Natural killer cell (primary cell): ENCODE measurements around the gene CAB39. TPM values are rescaled to one million over a fixed set of nuclear protein-coding genes. Genes with fewer than 3 reads are reported as not detected.

Source experiments
- ATAC-seq, 3 donors: fragments of 150-1000 bp in 2 of 3; fragments of 200-7000 bp in 1 of 3; cut with Tn5 transposase; 1 replicate in 1 of 3; 2 replicates in 2 of 3; pipeline ENCODE4 v1.10.0; 2021; ENCODE audit warnings: mild to moderate bottlenecking in 2 of 3, moderate library complexity in 2 of 3
- DNase-seq, 2 donors: peaks; one replicate each; pipeline versions ENCODE4 v3.0.0 to v3.0.0-alpha.2; 2013 to 2021; ENCODE audit warnings: mixed read lengths in 1 of 2
- H3K27ac ChIP-seq: one replicate; pipeline ENCODE4 v1.5.1; 2013; ENCODE audit warnings: mild to moderate bottlenecking, low read length
- H3K27me3 ChIP-seq: one replicate; pipeline ENCODE4 v1.6.1; 2013; ENCODE audit warnings: low read length; ENCODE audit not compliant: control insufficient read depth, insufficient read depth
- H3K36me3 ChIP-seq: one replicate; pipeline ENCODE4 v1.6.1; 2013; ENCODE audit warnings: low read length; ENCODE audit not compliant: control insufficient read depth, insufficient read depth
- H3K4me1 ChIP-seq: one replicate; pipeline ENCODE4 v1.6.1; 2013; ENCODE audit warnings: low read length; ENCODE audit not compliant: control insufficient read depth, insufficient read depth
- H3K4me3 ChIP-seq: one replicate; pipeline ENCODE4 v1.5.1; 2013; ENCODE audit warnings: low read length
- H3K9me3 ChIP-seq: one replicate; pipeline ENCODE4 v1.6.1; 2013; ENCODE audit warnings: low read length; ENCODE audit not compliant: control insufficient read depth, insufficient read depth
- H3K27ac Mint-ChIP-seq, 2 donors: one replicate each; pipeline ENCODE4 v1.8.0; 2022; ENCODE audit warnings: mild to moderate bottlenecking in 2 of 2, mixed read lengths in 2 of 2, moderate library complexity in 1 of 2
- H3K27me3 Mint-ChIP-seq, 2 donors: one replicate each; pipeline ENCODE4 v1.8.0; 2022; ENCODE audit warnings: low read depth in 2 of 2, mixed read lengths in 2 of 2
- H3K36me3 Mint-ChIP-seq: one replicate; pipeline ENCODE4 v1.8.0; 2022; ENCODE audit warnings: mixed read lengths
- H3K4me1 Mint-ChIP-seq, 2 donors: one replicate each; pipeline ENCODE4 v1.8.0; 2022; ENCODE audit warnings: mixed read lengths in 2 of 2
- H3K4me3 Mint-ChIP-seq: one replicate; pipeline ENCODE4 v1.8.0; 2022; ENCODE audit warnings: mild to moderate bottlenecking, moderate library complexity, mixed read lengths
- H3K9me3 Mint-ChIP-seq, 2 donors: one replicate each; pipeline ENCODE4 v1.8.0; 2022; ENCODE audit warnings: mixed read lengths in 2 of 2
- CTCF ChIP-seq: fragments of 200-600 bp; IDR thresholded peaks from one replicate; pipeline ENCODE4 v1.8.0; 2022; ENCODE audit warnings: antibody characterized with exemption
- WGBS: methylation state at CpG from one replicate; pipeline ENCODE4 v1.1.7; 2013; ENCODE audit warnings: missing lambda C conversion rate; ENCODE audit not compliant: insufficient coverage; 5-methylcytosine and 5-hydroxymethylcytosine counted together
- intact Hi-C: fragments of 100-400 bp; cut with micrococcal nuclease; formaldehyde crosslinking; loops from one replicate; pipeline ENCODE4 v1.14.2; 2022
- total RNA-seq, 4 donors: library from RNA; stranded (reverse); fragments of 120-200 nt in 1 of 4; gene quantifications; one replicate each; pipeline versions ENCODE4 v1.2.3 to v1.2.4, GENCODE V29; 2013 to 2022

Gene CAB39
- total RNA-seq, 3 donors from 2014 or later (not counting 1 experiment from before 2014, with no cell fraction given): 75.4 to 96.5 (median 90.5) TPM

GRCh38 chr2:230684270-230685168 lies 28.1 kb upstream of the CAB39 start:
- H3K9me3 ChIP-seq: no peaks in the 10 kb centered on the region
- no peaks in the 10 kb centered on the region for H3K36me3 Mint-ChIP-seq

GRCh38 chr2:230685178-230685577 lies 27.5 kb upstream of the CAB39 start:
- no peak for ATAC-seq
- Histone ChIP-seq H3K27me3 (no peaks in the 10 kb centered on the region), H3K27ac (no peak overlapping the region), H3K9me3 (no peaks in the 10 kb centered on the region), H3K36me3 (no peaks in the 10 kb centered on the region), H3K4me1 (no peaks in the 10 kb centered on the region), H3K4me3 (no peak overlapping the region)
- DNase-seq: no peak
- H3K9me3 Mint-ChIP-seq: no peaks in the 10 kb centered on the region
- 49% methylated on average over 5 of the region's 6 CpGs for WGBS
- no peaks in the 10 kb centered on the region for H3K36me3 Mint-ChIP-seq
- H3K4me3 Mint-ChIP-seq: no peak overlapping the region
- no peak overlapping the region for H3K27ac Mint-ChIP-seq
- intact Hi-C loops: no loop called here
- peaks cover 0 to 9% of the 10 kb centered on the region in 2 donors for H3K4me1 Mint-ChIP-seq
- peaks cover 0 to 18% of the 10 kb centered on the region in 2 donors for H3K27me3 Mint-ChIP-seq
- TF ChIP-seq CTCF: no peak

More at GRCh38 chr2:230684270-230685168, 28.1 kb upstream of the CAB39 start:
- Mint-ChIP-seq H3K27ac (no peak overlapping the region), H3K27me3 (peaks cover 0 to 18% of the 10 kb centered on the region in 2 donors), H3K4me3 (no peak overlapping the region), H3K4me1 (peaks cover 0 to 9% of the 10 kb centered on the region in 2 donors), H3K9me3 (no peaks in the 10 kb centered on the region)
- DNase-seq (no peak), ATAC-seq (no peak)
- Histone ChIP-seq H3K27ac (no peak overlapping the region), H3K36me3 (no peaks in the 10 kb centered on the region), H3K4me3 (no peak overlapping the region), H3K27me3 (no peaks in the 10 kb centered on the region), H3K4me1 (no peaks in the 10 kb centered on the region)
- no peak for TF ChIP-seq CTCF
- intact Hi-C loops: no loop called here
- 81% methylated on average over 8 of the region's 8 CpGs for WGBS

DNA sequence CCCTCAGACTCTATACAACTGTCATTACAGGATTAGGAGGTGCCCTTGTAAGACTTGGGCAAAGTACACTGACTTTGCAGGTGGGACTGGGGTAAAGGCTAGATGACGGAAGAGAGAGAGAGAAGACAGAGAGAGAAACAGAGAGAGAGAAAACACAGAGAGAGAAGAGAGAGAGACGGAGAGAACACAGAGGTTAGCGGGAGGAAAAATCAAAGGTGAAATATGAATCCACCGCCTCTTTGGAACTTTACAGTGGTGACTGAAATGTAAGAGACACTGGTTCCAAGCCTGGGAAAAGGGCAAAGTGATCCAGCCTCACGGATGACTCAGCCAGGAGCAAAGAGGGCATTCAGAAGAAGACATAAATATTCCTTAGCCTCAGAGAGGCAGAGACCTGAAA lies 25.1 kb upstream of the CAB39 start:
- H3K36me3 Mint-ChIP-seq: no peaks in the 10 kb centered on the region
- no peak overlapping the region for H3K4me3 Mint-ChIP-seq
- intact Hi-C loops: no loop called here
- peaks cover 0 to 11% of the 10 kb centered on the region in 2 donors for H3K27me3 Mint-ChIP-seq
- Histone ChIP-seq H3K4me3 (no peak overlapping the region), H3K9me3 (no peaks in the 10 kb centered on the region), H3K27ac (no peak overlapping the region), H3K36me3 (no peaks in the 10 kb centered on the region), H3K27me3 (no peaks in the 10 kb centered on the region), H3K4me1 (no peaks in the 10 kb centered on the region)
- ATAC-seq: no peak
- peaks cover 0 to 5% of the 10 kb centered on the region in 2 donors for H3K4me1 Mint-ChIP-seq
- no peak for TF ChIP-seq CTCF
- no peak overlapping the region for H3K27ac Mint-ChIP-seq
- H3K9me3 Mint-ChIP-seq: no peaks in the 10 kb centered on the region
- 95% methylated on average over 5 of the region's 5 CpGs for WGBS
- DNase-seq: no peak
